Calu3 (cell line): ENCODE measurements around the gene RPRD1A. TPM values are rescaled to one million over a fixed set of nuclear protein-coding genes. Genes with fewer than 3 reads are reported as not detected.

Source experiments
- BruUV-seq: library from RNA; stranded (reverse); fragments of 400-500 nt; replicated peaks from 2 replicates; lab custom pipeline; 2021; lab: Mats Ljungman, UMichigan
- CTCF ChIA-PET: fragments of 300-600 bp; sonication (Branson Sonifier 250); formaldehyde crosslinking; loops from one replicate; lab custom pipeline; 2022; ENCODE audit warnings: antibody characterized with exemption; lab: Charles Lee
- DNase-seq: peaks from one replicate; pipeline ENCODE4 v3.0.0; 2022
- H3K27ac Mint-ChIP-seq: one replicate; pipeline ENCODE4 v1.8.0; 2022; ENCODE audit warnings: mixed read lengths; ENCODE audit not compliant: unreplicated experiment
- H3K27me3 Mint-ChIP-seq: one replicate; pipeline ENCODE4 v1.8.0; 2022; ENCODE audit warnings: mixed read lengths; ENCODE audit not compliant: unreplicated experiment
- H3K36me3 Mint-ChIP-seq: one replicate; pipeline ENCODE4 v1.8.0; 2022; ENCODE audit warnings: mild to moderate bottlenecking, moderate library complexity, mixed read lengths; ENCODE audit not compliant: insufficient read depth, unreplicated experiment
- H3K4me1 Mint-ChIP-seq: one replicate; pipeline ENCODE4 v1.8.0; 2022; ENCODE audit warnings: mild to moderate bottlenecking, low read depth, mixed read lengths; ENCODE audit not compliant: unreplicated experiment
- H3K4me3 Mint-ChIP-seq: one replicate; pipeline ENCODE4 v1.8.0; 2022; ENCODE audit warnings: mild to moderate bottlenecking, low read depth, moderate library complexity, mixed read lengths; ENCODE audit not compliant: unreplicated experiment
- H3K9me3 Mint-ChIP-seq: one replicate; pipeline ENCODE4 v1.8.0; 2022; ENCODE audit warnings: low read depth, mixed read lengths; ENCODE audit not compliant: unreplicated experiment
- CTCF ChIP-seq: fragments of 200-600 bp; IDR thresholded peaks from one replicate; pipeline ENCODE4 v1.8.0; 2022; ENCODE audit warnings: antibody characterized with exemption; ENCODE audit not compliant: unreplicated experiment
- intact Hi-C: fragments of 100-400 bp; cut with micrococcal nuclease; formaldehyde crosslinking; loops from one replicate; pipeline ENCODE4 v1.10.0; 2022; ENCODE audit not compliant: unreplicated experiment
- total RNA-seq: library from RNA; stranded (reverse); gene quantifications from 2 replicates; pipeline ENCODE4 v1.2.3, GENCODE V29; 2022

Gene RPRD1A
- total RNA-seq, 1 experiment from 2014 or later, result 68.8 TPM

GRCh38 chr18:35950628-35950982 is 116.8 kb downstream of the RPRD1A start:
- H3K27me3 Mint-ChIP-seq, result no peaks in the 10 kb centered on the region
- H3K4me3 Mint-ChIP-seq, result peak overlapping the region; percentile 80
- CTCF ChIA-PET, result interaction anchor here (1.8 to 2.3 kb wide), 2 partner anchors 13 to 194 kb away, joined by 12 to 15 read pairs; no protein-coding TSS in a partner anchor
- no peak overlapping the region for H3K27ac Mint-ChIP-seq
- BruUV-seq, result no TSS peak
- intact Hi-C loops, result loop anchor here (1.0 kb wide), 2 partner anchors 33 to 194 kb away; no protein-coding TSS in a partner anchor
- no peak for TF ChIP-seq CTCF
- peaks cover 16% of the 10 kb centered on the region for H3K4me1 Mint-ChIP-seq
- H3K36me3 Mint-ChIP-seq, result no peaks in the 10 kb centered on the region
- no peaks in the 10 kb centered on the region for H3K9me3 Mint-ChIP-seq
- DNase-seq, result no peak

GRCh38 chr18:35949903-35950627 is 117.3 kb downstream of the RPRD1A start:
- Mint-ChIP-seq H3K9me3 (no peaks in the 10 kb centered on the region), H3K27me3 (no peaks in the 10 kb centered on the region), H3K36me3 (no peaks in the 10 kb centered on the region), H3K4me1 (peaks cover 16% of the 10 kb centered on the region), H3K27ac (no peak overlapping the region), H3K4me3 (peak overlapping the region; percentile 80)
- peak; percentile 91 for TF ChIP-seq CTCF
- CTCF ChIA-PET, result interaction anchor here (1.8 to 2.3 kb wide), 2 partner anchors 12 to 194 kb away, joined by 12 to 15 read pairs; no protein-coding TSS in a partner anchor
- DNase-seq, result peak; percentile 65
- no TSS peak for BruUV-seq
- intact Hi-C loops, result loop anchor here (1.0 kb wide), 2 partner anchors 33 to 194 kb away; no protein-coding TSS in a partner anchor

- no peak overlapping the region for H3K27ac Mint-ChIP-seq
- no peak overlapping the region for H3K4me3 Mint-ChIP-seq
- H3K36me3 Mint-ChIP-seq, result no peaks in the 10 kb centered on the region
- DNase-seq, result no peak
- no peak for TF ChIP-seq CTCF
- BruUV-seq, result no TSS peak
- intact Hi-C loops, result no loop called here
- H3K4me1 Mint-ChIP-seq, result peaks cover 16% of the 10 kb centered on the region
- no peaks in the 10 kb centered on the region for H3K9me3 Mint-ChIP-seq
- CTCF ChIA-PET, result interaction anchor here (1.8 to 2.3 kb wide), 2 partner anchors 11 to 193 kb away, joined by 12 to 15 read pairs; no protein-coding TSS in a partner anchor
- no peaks in the 10 kb centered on the region for H3K27me3 Mint-ChIP-seq
These were observed 118.3 kb downstream of the RPRD1A start for GRCh38 chr18:35949090-35949489.

- Mint-ChIP-seq H3K9me3 (no peaks in the 10 kb centered on the region), H3K4me1 (peaks cover 16% of the 10 kb centered on the region), H3K4me3 (no peak overlapping the region), H3K27me3 (no peaks in the 10 kb centered on the region), H3K36me3 (no peaks in the 10 kb centered on the region), H3K27ac (no peak overlapping the region)
- CTCF ChIA-PET, result interaction anchor here (1.2 kb wide), 1 partner anchor 192 kb away, joined by 3 read pairs; no protein-coding TSS in a partner anchor
- no peak for DNase-seq
- TF ChIP-seq CTCF, result no peak
- intact Hi-C loops, result no loop called here
- no TSS peak for BruUV-seq
These were observed 119.3 kb downstream of the RPRD1A start for GRCh38 chr18:35948080-35948479.
